IPS-NIHi7 (cell line): ENCODE data around the gene CENPM.

ENCODE experiments used
- DNase-seq: peaks from one replicate; pipeline ENCODE4 v3.0.0; 2012; ENCODE audit warnings: mixed read lengths; ENCODE audit errors: extremely low spot score

CENPM gene

GRCh38 chr22:41946629-41947423, at the start of gene CENPM:
Gene CENPM (minus strand): TSS chr22:41947152. CDS start chr22:41947076, 76 bp downstream.
- DNase-seq, result peak; percentile 92

GRCh38 chr22:41995211-41995610, 48.3 kb upstream of the CENPM start:
- no peak for DNase-seq

- DNase-seq, result no peak
These were observed 45.5 kb upstream of the CENPM start for GRCh38 chr22:41992496-41992895.

- DNase-seq, result no peak
These were observed 44.2 kb upstream of the CENPM start for GRCh38 chr22:41991111-41991510.

GRCh38 chr22:41989246-41989645, 42.3 kb upstream of the CENPM start:
- no peak for DNase-seq

- DNase-seq, result no peak
These were observed 40.3 kb upstream of the CENPM start for GRCh38 chr22:41987276-41987675.

GRCh38 chr22:41983513-41984405, 36.8 kb upstream of the CENPM start:
- no peak for DNase-seq

- no peak for DNase-seq
These were observed 35.9 kb upstream of the CENPM start for GRCh38 chr22:41982865-41983264.

GRCh38 chr22:41979423-41980250, 32.7 kb upstream of the CENPM start:
- no peak for DNase-seq

- no peak for DNase-seq
These were observed 31.8 kb upstream of the CENPM start for GRCh38 chr22:41978732-41979131.

- DNase-seq, result peak; percentile 54
These were observed 30.1 kb upstream of the CENPM start for GRCh38 chr22:41976961-41977566.

GRCh38 chr22:41976070-41976901, 29.3 kb upstream of the CENPM start:
- peak; percentile 77 for DNase-seq

- DNase-seq, result no peak
These were observed 28.5 kb upstream of the CENPM start for GRCh38 chr22:41975299-41976069.

- DNase-seq, result no peak
These were observed 27.8 kb upstream of the CENPM start for GRCh38 chr22:41974691-41975290.

- no peak for DNase-seq
These were observed 24.5 kb upstream of the CENPM start for GRCh38 chr22:41971431-41971830.

GRCh38 chr22:41970601-41971000, 23.6 kb upstream of the CENPM start:
- DNase-seq, result no peak

GRCh38 chr22:41969110-41969646, 22.2 kb upstream of the CENPM start, which contains the start of gene SEPTIN3:
Gene SEPTIN3 (plus strand): TSS chr22:41969443. CDS start chr22:41971493, 2,050 bp downstream.
- peak; percentile 57 for DNase-seq

GRCh38 chr22:41968601-41969000, 21.6 kb upstream of the CENPM start:
- DNase-seq, result no peak
